ENCODE measurements around the gene DUOX1.

The DUOX1 gene

GRCh38 chr15:45162771-45163507, 33.1 kb downstream of the DUOX1 start:
- Histone ChIP-seq H3K27me3 (replicated peaks in 2 of 5; ENCODE audit: control insufficient read depth in 4 of 5, insufficient read depth in 5 of 5, low read length in 4 of 5) (no peaks in the 10 kb centered on the region), H3K27ac (ENCODE audit: insufficient read depth in 1 of 2, low read depth in 1 of 2, low read length in 2 of 2, poor library complexity in 1 of 2, severe bottlenecking in 2 of 2) (no peak overlapping the region), H3K36me3 (ENCODE audit: control insufficient read depth in 4 of 4, insufficient read depth in 4 of 4, low read length in 3 of 4) (no peaks in the 10 kb centered on the region), H3K4me3 (ENCODE audit: control insufficient read depth in 1 of 7, extremely low read depth in 1 of 7, insufficient read depth in 4 of 7, low read depth in 2 of 7, low read length in 6 of 7) (no peak overlapping the region), H3K9me3 (ENCODE audit: control extremely low read depth in 1 of 5, control insufficient read depth in 4 of 5, insufficient read depth in 2 of 5, low read depth in 1 of 5, low read length in 4 of 5) (no peaks in the 10 kb centered on the region), H3K4me1 (ENCODE audit: control extremely low read depth in 1 of 4, control insufficient read depth in 4 of 4, insufficient read depth in 4 of 4, low read length in 3 of 4) (peaks cover 0 to 29% (median 27%) of the 10 kb centered on the region in 4 experiments)
- WGBS (ENCODE audit: insufficient coverage), result 18% methylated on average over 4 of the region's 7 CpGs
- CTCF ChIA-PET, result interaction anchor here (0.6 to 11.9 kb wide), 37 partner anchors 8 to 295 kb away, joined by 3 to 179 read pairs (median 5); partner anchors contain the start of gene SHF
- POLR2A ChIA-PET, result interaction anchor here (0.9 to 1.8 kb wide), 4 partner anchors 23 to 239 kb away, joined by 3 to 5 read pairs (median 4); a partner anchor contains a TSS
- peak; percentile 79 to 86 (median 83) for DNase-seq

- CTCF ChIA-PET, result interaction anchor here (0.6 to 11.9 kb wide), 37 partner anchors 8 to 294 kb away, joined by 3 to 179 read pairs (median 5); partner anchors contain the start of gene SHF
- no peak overlapping the region for H3K27ac ChIP-seq (ENCODE audit: insufficient read depth in 1 of 2, low read depth in 1 of 2, low read length in 2 of 2, poor library complexity in 1 of 2, severe bottlenecking in 2 of 2)
- H3K4me1 ChIP-seq (ENCODE audit: control extremely low read depth in 1 of 4, control insufficient read depth in 4 of 4, insufficient read depth in 4 of 4, low read length in 3 of 4), result peaks cover 0 to 34% (median 29%) of the 10 kb centered on the region in 4 experiments
- H3K36me3 ChIP-seq (ENCODE audit: control insufficient read depth in 4 of 4, insufficient read depth in 4 of 4, low read length in 3 of 4), result peaks cover 0 to 3% (median 0%) of the 10 kb centered on the region in 4 experiments
- no peak for DNase-seq
- no peaks in the 10 kb centered on the region for H3K27me3 ChIP-seq (replicated peaks in 2 of 5; ENCODE audit: control insufficient read depth in 4 of 5, insufficient read depth in 5 of 5, low read length in 4 of 5)
- POLR2A ChIA-PET, result interaction anchor here (0.9 to 1.8 kb wide), 4 partner anchors 23 to 239 kb away, joined by 3 to 5 read pairs (median 4); a partner anchor contains a TSS
- H3K4me3 ChIP-seq (ENCODE audit: control insufficient read depth in 1 of 7, extremely low read depth in 1 of 7, insufficient read depth in 4 of 7, low read depth in 2 of 7, low read length in 6 of 7), result no peak overlapping the region
- H3K9me3 ChIP-seq (ENCODE audit: control extremely low read depth in 1 of 5, control insufficient read depth in 4 of 5, insufficient read depth in 2 of 5, low read depth in 1 of 5, low read length in 4 of 5), result no peaks in the 10 kb centered on the region
- 87% methylated on average over 9 of the region's 9 CpGs for WGBS (ENCODE audit: insufficient coverage)
Measured at GRCh38 chr15:45163508-45163856, 33.7 kb downstream of the DUOX1 start.

GRCh38 chr15:45164914-45165313, 35.1 kb downstream of the DUOX1 start:
- Histone ChIP-seq H3K36me3 (ENCODE audit: control insufficient read depth in 4 of 4, insufficient read depth in 4 of 4, low read length in 3 of 4) (peaks cover 0 to 3% (median 0%) of the 10 kb centered on the region in 4 experiments), H3K9me3 (ENCODE audit: control extremely low read depth in 1 of 5, control insufficient read depth in 4 of 5, insufficient read depth in 2 of 5, low read depth in 1 of 5, low read length in 4 of 5) (no peaks in the 10 kb centered on the region), H3K27ac (ENCODE audit: insufficient read depth in 1 of 2, low read depth in 1 of 2, low read length in 2 of 2, poor library complexity in 1 of 2, severe bottlenecking in 2 of 2) (no peak overlapping the region), H3K4me1 (ENCODE audit: control extremely low read depth in 1 of 4, control insufficient read depth in 4 of 4, insufficient read depth in 4 of 4, low read length in 3 of 4) (peaks cover 0 to 46% (median 36%) of the 10 kb centered on the region in 4 experiments), H3K27me3 (replicated peaks in 2 of 5; ENCODE audit: control insufficient read depth in 4 of 5, insufficient read depth in 5 of 5, low read length in 4 of 5) (no peaks in the 10 kb centered on the region), H3K4me3 (ENCODE audit: control insufficient read depth in 1 of 7, extremely low read depth in 1 of 7, insufficient read depth in 4 of 7, low read depth in 2 of 7, low read length in 6 of 7) (no peak overlapping the region)
- ChIA-PET POLR2A (interaction anchor here (1.2 to 4.6 kb wide), 2 partner anchors 16 to 33 kb away, joined by 3 to 27 read pairs; no protein-coding TSS in a partner anchor), CTCF (interaction anchor here (0.9 to 11.9 kb wide), 13 partner anchors 16 to 290 kb away, joined by 3 to 179 read pairs (median 4); a partner anchor contains a TSS)
- WGBS (ENCODE audit: insufficient coverage), result no CpG with 5 or more reads among the region's 1 CpG
- peak in 2 of 3 donors; percentile 22 to 33 for DNase-seq

GRCh38 chr15:45165536-45165935, 35.7 kb downstream of the DUOX1 start:
- Histone ChIP-seq H3K27ac (ENCODE audit: insufficient read depth in 1 of 2, low read depth in 1 of 2, low read length in 2 of 2, poor library complexity in 1 of 2, severe bottlenecking in 2 of 2) (peak overlapping the region in 1 of 2 experiments; percentile 34), H3K4me3 (ENCODE audit: control insufficient read depth in 1 of 7, extremely low read depth in 1 of 7, insufficient read depth in 4 of 7, low read depth in 2 of 7, low read length in 6 of 7) (peak overlapping the region in 1 of 7 experiments; percentile 77), H3K27me3 (replicated peaks in 2 of 5; ENCODE audit: control insufficient read depth in 4 of 5, insufficient read depth in 5 of 5, low read length in 4 of 5) (no peaks in the 10 kb centered on the region), H3K36me3 (ENCODE audit: control insufficient read depth in 4 of 4, insufficient read depth in 4 of 4, low read length in 3 of 4) (peaks cover 0 to 3% (median 0%) of the 10 kb centered on the region in 4 experiments), H3K4me1 (ENCODE audit: control extremely low read depth in 1 of 4, control insufficient read depth in 4 of 4, insufficient read depth in 4 of 4, low read length in 3 of 4) (peaks cover 0 to 49% (median 38%) of the 10 kb centered on the region in 4 experiments), H3K9me3 (ENCODE audit: control extremely low read depth in 1 of 5, control insufficient read depth in 4 of 5, insufficient read depth in 2 of 5, low read depth in 1 of 5, low read length in 4 of 5) (no peaks in the 10 kb centered on the region)
- ChIA-PET CTCF (interaction anchor here (0.9 to 11.9 kb wide), 11 partner anchors 16 to 290 kb away, joined by 3 to 179 read pairs (median 4); a partner anchor contains a TSS), POLR2A (interaction anchor here (1.0 to 4.6 kb wide), 3 partner anchors 15 to 35 kb away, joined by 3 to 27 read pairs (median 4); no protein-coding TSS in a partner anchor)
- WGBS (ENCODE audit: insufficient coverage), result 74% methylated on average over 3 of the region's 5 CpGs
- no peak for DNase-seq

- Histone ChIP-seq H3K27ac (ENCODE audit: insufficient read depth in 1 of 2, low read depth in 1 of 2, low read length in 2 of 2, poor library complexity in 1 of 2, severe bottlenecking in 2 of 2) (peak overlapping the region; percentile 88 to 91), H3K36me3 (ENCODE audit: control insufficient read depth in 4 of 4, insufficient read depth in 4 of 4, low read length in 3 of 4) (peaks cover 0 to 13% (median 8%) of the 10 kb centered on the region in 4 experiments), H3K4me3 (ENCODE audit: control insufficient read depth in 1 of 7, extremely low read depth in 1 of 7, insufficient read depth in 4 of 7, low read depth in 2 of 7, low read length in 6 of 7) (peak overlapping the region; percentile 51 to 77 (median 72)), H3K4me1 (ENCODE audit: control extremely low read depth in 1 of 4, control insufficient read depth in 4 of 4, insufficient read depth in 4 of 4, low read length in 3 of 4) (peaks cover 0 to 49% (median 38%) of the 10 kb centered on the region in 4 experiments), H3K27me3 (replicated peaks in 2 of 5; ENCODE audit: control insufficient read depth in 4 of 5, insufficient read depth in 5 of 5, low read length in 4 of 5) (no peaks in the 10 kb centered on the region), H3K9me3 (ENCODE audit: control extremely low read depth in 1 of 5, control insufficient read depth in 4 of 5, insufficient read depth in 2 of 5, low read depth in 1 of 5, low read length in 4 of 5) (no peaks in the 10 kb centered on the region)
- WGBS (ENCODE audit: insufficient coverage), result under 1% methylated on average over 51 of the region's 79 CpGs
- ChIA-PET CTCF (interaction anchor here (0.8 to 11.9 kb wide), 9 partner anchors 15 to 264 kb away, joined by 3 to 179 read pairs (median 5); no protein-coding TSS in a partner anchor), POLR2A (interaction anchor here (0.8 to 4.6 kb wide), 5 partner anchors 10 to 420 kb away, joined by 3 to 27 read pairs (median 4); partner anchors contain the start of genes BLOC1S6 and SHF)
- peak; percentile 88 to 94 (median 94) for DNase-seq
Measured at GRCh38 chr15:45166834-45167630, 37.2 kb downstream of the DUOX1 start.

GRCh38 chr15:45167631-45168205, 37.9 kb downstream of the DUOX1 start:
- ChIA-PET CTCF (interaction anchor here (0.8 to 11.9 kb wide), 12 partner anchors 14 to 263 kb away, joined by 3 to 179 read pairs (median 4); partner anchors contain the start of gene SHF), POLR2A (interaction anchor here (0.7 to 4.6 kb wide), 5 partner anchors 9 to 419 kb away, joined by 3 to 27 read pairs (median 4); partner anchors contain the start of genes BLOC1S6 and SHF)
- 87% methylated on average over 6 of the region's 9 CpGs for WGBS (ENCODE audit: insufficient coverage)
- Histone ChIP-seq H3K36me3 (ENCODE audit: control insufficient read depth in 4 of 4, insufficient read depth in 4 of 4, low read length in 3 of 4) (peaks cover 0 to 18% (median 12%) of the 10 kb centered on the region in 4 experiments), H3K27ac (ENCODE audit: insufficient read depth in 1 of 2, low read depth in 1 of 2, low read length in 2 of 2, poor library complexity in 1 of 2, severe bottlenecking in 2 of 2) (peak overlapping the region; percentile 88 to 91), H3K4me3 (ENCODE audit: control insufficient read depth in 1 of 7, extremely low read depth in 1 of 7, insufficient read depth in 4 of 7, low read depth in 2 of 7, low read length in 6 of 7) (peak overlapping the region in 4 of 7 experiments; percentile 58 to 77 (median 74)), H3K9me3 (ENCODE audit: control extremely low read depth in 1 of 5, control insufficient read depth in 4 of 5, insufficient read depth in 2 of 5, low read depth in 1 of 5, low read length in 4 of 5) (no peaks in the 10 kb centered on the region), H3K4me1 (ENCODE audit: control extremely low read depth in 1 of 4, control insufficient read depth in 4 of 4, insufficient read depth in 4 of 4, low read length in 3 of 4) (peaks cover 0 to 49% (median 37%) of the 10 kb centered on the region in 4 experiments), H3K27me3 (replicated peaks in 2 of 5; ENCODE audit: control insufficient read depth in 4 of 5, insufficient read depth in 5 of 5, low read length in 4 of 5) (no peaks in the 10 kb centered on the region)
- DNase-seq, result no peak

All from common myeloid progenitor, CD34-positive (primary cell).